Mesothelial cell of epicardium (in vitro differentiated cells): ENCODE measurements around the gene CREG2. TPM values are rescaled to one million over a fixed set of nuclear protein-coding genes. Genes with fewer than 3 reads are reported as not detected.
A peak's percentile ranks its signal among the peaks of the same experiment; 100 is the strongest.

ENCODE experiments used
- DNase-seq, 2 experiments: peaks; one replicate each; pipeline ENCODE4 v3.0.0; 2021; ENCODE audit warnings: low spot score in 2 of 2; ENCODE audit not compliant: unreplicated experiment in 2 of 2
- H3K27ac Mint-ChIP-seq: 2 replicates; pipeline ENCODE4 v1.8.0; 2021; ENCODE audit warnings: mixed read lengths
- H3K27me3 Mint-ChIP-seq: 2 replicates; pipeline ENCODE4 v1.8.0; 2021; ENCODE audit warnings: low read depth, mixed read lengths
- H3K36me3 Mint-ChIP-seq: 2 replicates; pipeline ENCODE4 v1.8.0; 2021; ENCODE audit warnings: mixed read lengths
- H3K4me1 Mint-ChIP-seq: 2 replicates; pipeline ENCODE4 v1.8.0; 2021; ENCODE audit warnings: mixed read lengths
- H3K4me3 Mint-ChIP-seq: 2 replicates; pipeline ENCODE4 v1.8.0; 2021; ENCODE audit warnings: mild to moderate bottlenecking, moderate library complexity, mixed read lengths
- H3K9me3 Mint-ChIP-seq: 2 replicates; pipeline ENCODE4 v1.8.0; 2021; ENCODE audit warnings: mixed read lengths
- CTCF ChIP-seq: fragments of 200-600 bp; sonication (generic); IDR thresholded peaks from one replicate; pipeline ENCODE4 v1.5.0; 2021; ENCODE audit warnings: antibody characterized with exemption; ENCODE audit not compliant: unreplicated experiment
- total RNA-seq: library from RNA; stranded (reverse); gene quantifications from 3 replicates; pipeline ENCODE4 v1.2.1, GENCODE V29; 2021

Gene CREG2
- total RNA-seq, 1 donor from 2014 or later: 0.42 TPM

GRCh38 chr2:101305035-101305434, 82.3 kb downstream of the CREG2 start:
- no peaks in the 10 kb centered on the region for H3K9me3 Mint-ChIP-seq
- DNase-seq: no peak
- H3K36me3 Mint-ChIP-seq: peaks cover 3% of the 10 kb centered on the region
- H3K27ac Mint-ChIP-seq: peak overlapping the region; percentile 43
- no peaks in the 10 kb centered on the region for H3K27me3 Mint-ChIP-seq
- peaks cover 45% of the 10 kb centered on the region for H3K4me1 Mint-ChIP-seq
- H3K4me3 Mint-ChIP-seq: no peak overlapping the region
- no peak for TF ChIP-seq CTCF

- DNase-seq: no peak
- Mint-ChIP-seq H3K27ac (no peak overlapping the region), H3K4me3 (no peak overlapping the region), H3K36me3 (peaks cover 3% of the 10 kb centered on the region), H3K4me1 (peaks cover 43% of the 10 kb centered on the region), H3K9me3 (no peaks in the 10 kb centered on the region), H3K27me3 (no peaks in the 10 kb centered on the region)
- TF ChIP-seq CTCF: no peak
Measured at GRCh38 chr2:101303688-101304087, 83.6 kb downstream of the CREG2 start.

- TF ChIP-seq CTCF: no peak
- Mint-ChIP-seq H3K27ac (peak overlapping the region; percentile 37), H3K9me3 (no peaks in the 10 kb centered on the region), H3K27me3 (no peaks in the 10 kb centered on the region), H3K4me1 (peaks cover 37% of the 10 kb centered on the region), H3K36me3 (peaks cover 5% of the 10 kb centered on the region), H3K4me3 (no peak overlapping the region)
- no peak for DNase-seq
Measured at GRCh38 chr2:101302016-101302415, 85.3 kb downstream of the CREG2 start.

- Mint-ChIP-seq H3K27me3 (no peaks in the 10 kb centered on the region), H3K4me1 (peaks cover 31% of the 10 kb centered on the region), H3K4me3 (no peak overlapping the region), H3K9me3 (no peaks in the 10 kb centered on the region), H3K36me3 (peaks cover 5% of the 10 kb centered on the region), H3K27ac (no peak overlapping the region)
- no peak for TF ChIP-seq CTCF
- no peak for DNase-seq
Measured at GRCh38 chr2:101300836-101301235, 86.5 kb downstream of the CREG2 start.

GRCh38 chr2:101300164-101300563, 87.1 kb downstream of the CREG2 start:
- peak overlapping the region; percentile 4 for H3K27ac Mint-ChIP-seq
- H3K4me3 Mint-ChIP-seq: no peak overlapping the region
- no peak for TF ChIP-seq CTCF
- DNase-seq: no peak
- no peaks in the 10 kb centered on the region for H3K27me3 Mint-ChIP-seq
- H3K36me3 Mint-ChIP-seq: peaks cover 5% of the 10 kb centered on the region
- no peaks in the 10 kb centered on the region for H3K9me3 Mint-ChIP-seq
- peaks cover 25% of the 10 kb centered on the region for H3K4me1 Mint-ChIP-seq

GRCh38 chr2:101299604-101300003, 87.7 kb downstream of the CREG2 start:
- DNase-seq: no peak
- TF ChIP-seq CTCF: no peak
- Mint-ChIP-seq H3K4me1 (peaks cover 23% of the 10 kb centered on the region), H3K9me3 (no peaks in the 10 kb centered on the region), H3K27ac (peak overlapping the region; percentile 4), H3K36me3 (peaks cover 5% of the 10 kb centered on the region), H3K27me3 (no peaks in the 10 kb centered on the region), H3K4me3 (no peak overlapping the region)
